Neural cell (in vitro differentiated cells): ENCODE data around the gene STARD10. TPM values are rescaled to one million over a fixed set of nuclear protein-coding genes. Genes with fewer than 3 reads are reported as not detected.

ENCODE experiments used
- H2AFZ ChIP-seq: fragments of 200-600, 300-800 bp; sonication (generic), shearing (Covaris generic); 2 replicates; pipeline ENCODE4 v1.6.0; 2014; ENCODE audit warnings: low read depth, mild to moderate bottlenecking, antibody characterized with exemption, low read length, moderate library complexity
- H3F3A ChIP-seq: fragments of 200-600 bp; shearing (Covaris generic); 2 replicates; pipeline ENCODE4 v1.6.1; 2016; ENCODE audit warnings: mild to moderate bottlenecking, moderate library complexity, mixed read lengths, antibody characterized with exemption, low read length; ENCODE audit not compliant: insufficient read depth, poor library complexity, severe bottlenecking
- H3K27ac ChIP-seq: fragments of 200-600, 300-800 bp; sonication (generic), shearing (Covaris generic); 2 replicates; pipeline ENCODE4 v1.5.1; 2014; ENCODE audit warnings: mild to moderate bottlenecking, low read length, moderate library complexity
- H3K27me3 ChIP-seq: fragments of 300-800, 200-600 bp; sonication (generic), shearing (Covaris generic); 2 replicates; pipeline ENCODE4 v1.6.0; 2014; ENCODE audit warnings: mild to moderate bottlenecking, low read depth, low read length, moderate library complexity; ENCODE audit not compliant: insufficient read depth
- H3K36me3 ChIP-seq: fragments of 300-800, 200-600 bp; sonication (generic), shearing (Covaris generic); 2 replicates; pipeline ENCODE4 v1.5.1; 2014; ENCODE audit warnings: mild to moderate bottlenecking, antibody characterized with exemption, low read length, moderate library complexity; ENCODE audit not compliant: insufficient read depth
- H3K4me2 ChIP-seq: fragments of 300-800, 200-600 bp; sonication (generic), shearing (Covaris generic); 2 replicates; pipeline ENCODE4 v1.6.0; 2014; ENCODE audit warnings: mild to moderate bottlenecking, low read length
- H3K4me3 ChIP-seq: fragments of 300-800, 200-600 bp; sonication (generic), shearing (Covaris generic); 2 replicates; pipeline ENCODE4 v1.5.1; 2014; ENCODE audit warnings: mild to moderate bottlenecking, low read length, moderate library complexity
- H3K79me2 ChIP-seq: fragments of 200-600 bp; shearing (Covaris generic); replicated peaks from 2 replicates; pipeline ENCODE4 v1.6.0; 2014; ENCODE audit warnings: mild to moderate bottlenecking, low read length, moderate library complexity; ENCODE audit not compliant: insufficient read depth
- H3K9ac ChIP-seq: fragments of 300-800, 200-600 bp; sonication (generic), shearing (Covaris generic); 2 replicates; pipeline ENCODE4 v1.6.1; 2016; ENCODE audit warnings: mild to moderate bottlenecking, low read length, mixed read lengths
- H3K9me2 ChIP-seq: fragments of 200-600 bp; shearing (Covaris generic); 2 replicates; pipeline ENCODE4 v1.6.1; 2016; ENCODE audit warnings: mild to moderate bottlenecking, low read length, mixed read lengths; ENCODE audit not compliant: insufficient read depth
- H3K9me3 ChIP-seq: fragments of 200-600, 300-800 bp; sonication (generic), shearing (Covaris generic); 2 replicates; pipeline ENCODE4 v1.6.1; 2016; ENCODE audit warnings: mild to moderate bottlenecking, mixed run types, low read length, moderate library complexity, mixed read lengths
- H4K20me1 ChIP-seq: fragments of 200-600 bp; shearing (Covaris generic); 2 replicates; pipeline ENCODE4 v1.6.1; 2016; ENCODE audit warnings: mild to moderate bottlenecking, mixed run types; ENCODE audit not compliant: insufficient read depth
- EP300 ChIP-seq: fragments of 450-650 bp; conservative IDR thresholded peaks from 2 replicates; pipeline ENCODE4 v1.6.1; 2014; ENCODE audit warnings: antibody characterized with exemption, mild to moderate bottlenecking, moderate library complexity; ENCODE audit not compliant: poor library complexity, severe bottlenecking
- EZH2 ChIP-seq: fragments of 200-600, 300-800 bp; shearing (Covaris generic), sonication (generic); IDR thresholded peaks from 2 replicates; pipeline ENCODE4 v1.6.1; 2014; ENCODE audit warnings: antibody characterized with exemption, low read length, borderline replicate concordance, mild to moderate bottlenecking; ENCODE audit not compliant: insufficient read depth, poor library complexity, severe bottlenecking
- MXI1 ChIP-seq: fragments of 450-650 bp; conservative IDR thresholded peaks from 2 replicates; pipeline ENCODE4 v1.6.1; 2014; ENCODE audit warnings: antibody characterized with exemption, mild to moderate bottlenecking; ENCODE audit not compliant: poor library complexity, severe bottlenecking
- POLR2AphosphoS5 ChIP-seq: IDR thresholded peaks from 2 replicates; pipeline ENCODE4 v1.6.1; 2012
- RAD21 ChIP-seq: fragments of 450-650 bp; conservative IDR thresholded peaks from 2 replicates; pipeline ENCODE4 v1.6.1; 2014; ENCODE audit warnings: antibody characterized with exemption, mild to moderate bottlenecking, moderate library complexity
- SMC3 ChIP-seq: fragments of 450-650 bp; conservative IDR thresholded peaks from 2 replicates; pipeline ENCODE4 v1.6.1; 2014; ENCODE audit warnings: antibody characterized with exemption, mild to moderate bottlenecking, moderate library complexity; ENCODE audit not compliant: poor library complexity
- TAF1 ChIP-seq: IDR thresholded peaks from 2 replicates; pipeline ENCODE4 v1.6.1; 2012; ENCODE audit warnings: low read depth
- polyA plus RNA-seq: library from polyadenylated mRNA; depleted of rRNA; stranded (reverse); fragments of >200 nt; gene quantifications from 2 replicates; pipeline ENCODE4 v1.2.3, GENCODE V29; 2014
- TF ChIP-seq, protein P1 (sequence below): fragments of 450-650 bp; IDR thresholded peaks from 2 replicates; pipeline ENCODE4 v1.5.1; 2014; ENCODE audit warnings: antibody characterized with exemption, mild to moderate bottlenecking, moderate library complexity; ENCODE audit not compliant: poor library complexity, severe bottlenecking
- TF ChIP-seq, protein P2 (sequence below): IDR thresholded peaks from 2 replicates; pipeline ENCODE4 v1.6.1; 2012; ENCODE audit warnings: borderline replicate concordance

The STARD10 gene
- polyA plus RNA-seq, 1 donor from 2014 or later = 29.0 TPM

DNA sequence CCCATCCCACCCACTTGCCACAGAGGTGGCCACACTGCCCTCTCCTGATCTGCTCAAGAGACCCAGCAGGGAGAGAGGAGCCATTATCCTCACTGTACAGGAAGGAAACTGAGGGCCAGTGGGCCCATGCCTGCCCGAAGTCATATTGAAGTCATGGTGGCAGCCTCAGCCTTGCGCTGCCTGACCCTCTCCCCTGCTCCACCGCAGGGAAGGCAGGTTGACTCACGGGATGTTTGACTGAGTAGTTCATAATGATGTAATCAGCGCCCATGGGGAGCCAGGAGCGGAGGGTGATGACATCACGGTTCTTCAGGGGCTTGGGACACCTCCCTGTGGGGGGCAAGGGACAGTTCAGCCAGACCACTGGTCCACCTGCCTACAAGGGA lies 35.5 kb downstream of the STARD10 start:
- Histone ChIP-seq H3F3A (no peaks in the 10 kb centered on the region), H3K27me3 (no peaks in the 10 kb centered on the region), H3K27ac (no peak overlapping the region), H3K4me2 (no peak overlapping the region), H3K9ac (no peak overlapping the region), H3K36me3 (no peaks in the 10 kb centered on the region), H2AFZ (no peak overlapping the region), H3K9me3 (no peaks in the 10 kb centered on the region), H3K79me2 (no peaks in the 10 kb centered on the region), H3K4me3 (no peak overlapping the region), H3K9me2 (no peaks in the 10 kb centered on the region), H4K20me1 (no peaks in the 10 kb centered on the region)
- TF ChIP-seq RAD21 = no peak
- TF ChIP-seq SMC3 = no peak
- TF ChIP-seq EP300 = no peak
- TF ChIP-seq, protein P1, sequence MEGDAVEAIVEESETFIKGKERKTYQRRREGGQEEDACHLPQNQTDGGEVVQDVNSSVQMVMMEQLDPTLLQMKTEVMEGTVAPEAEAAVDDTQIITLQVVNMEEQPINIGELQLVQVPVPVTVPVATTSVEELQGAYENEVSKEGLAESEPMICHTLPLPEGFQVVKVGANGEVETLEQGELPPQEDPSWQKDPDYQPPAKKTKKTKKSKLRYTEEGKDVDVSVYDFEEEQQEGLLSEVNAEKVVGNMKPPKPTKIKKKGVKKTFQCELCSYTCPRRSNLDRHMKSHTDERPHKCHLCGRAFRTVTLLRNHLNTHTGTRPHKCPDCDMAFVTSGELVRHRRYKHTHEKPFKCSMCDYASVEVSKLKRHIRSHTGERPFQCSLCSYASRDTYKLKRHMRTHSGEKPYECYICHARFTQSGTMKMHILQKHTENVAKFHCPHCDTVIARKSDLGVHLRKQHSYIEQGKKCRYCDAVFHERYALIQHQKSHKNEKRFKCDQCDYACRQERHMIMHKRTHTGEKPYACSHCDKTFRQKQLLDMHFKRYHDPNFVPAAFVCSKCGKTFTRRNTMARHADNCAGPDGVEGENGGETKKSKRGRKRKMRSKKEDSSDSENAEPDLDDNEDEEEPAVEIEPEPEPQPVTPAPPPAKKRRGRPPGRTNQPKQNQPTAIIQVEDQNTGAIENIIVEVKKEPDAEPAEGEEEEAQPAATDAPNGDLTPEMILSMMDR = no peak
- no peak for TF ChIP-seq EZH2
- no peak for TF ChIP-seq POLR2AphosphoS5
- TF ChIP-seq, protein P2, sequence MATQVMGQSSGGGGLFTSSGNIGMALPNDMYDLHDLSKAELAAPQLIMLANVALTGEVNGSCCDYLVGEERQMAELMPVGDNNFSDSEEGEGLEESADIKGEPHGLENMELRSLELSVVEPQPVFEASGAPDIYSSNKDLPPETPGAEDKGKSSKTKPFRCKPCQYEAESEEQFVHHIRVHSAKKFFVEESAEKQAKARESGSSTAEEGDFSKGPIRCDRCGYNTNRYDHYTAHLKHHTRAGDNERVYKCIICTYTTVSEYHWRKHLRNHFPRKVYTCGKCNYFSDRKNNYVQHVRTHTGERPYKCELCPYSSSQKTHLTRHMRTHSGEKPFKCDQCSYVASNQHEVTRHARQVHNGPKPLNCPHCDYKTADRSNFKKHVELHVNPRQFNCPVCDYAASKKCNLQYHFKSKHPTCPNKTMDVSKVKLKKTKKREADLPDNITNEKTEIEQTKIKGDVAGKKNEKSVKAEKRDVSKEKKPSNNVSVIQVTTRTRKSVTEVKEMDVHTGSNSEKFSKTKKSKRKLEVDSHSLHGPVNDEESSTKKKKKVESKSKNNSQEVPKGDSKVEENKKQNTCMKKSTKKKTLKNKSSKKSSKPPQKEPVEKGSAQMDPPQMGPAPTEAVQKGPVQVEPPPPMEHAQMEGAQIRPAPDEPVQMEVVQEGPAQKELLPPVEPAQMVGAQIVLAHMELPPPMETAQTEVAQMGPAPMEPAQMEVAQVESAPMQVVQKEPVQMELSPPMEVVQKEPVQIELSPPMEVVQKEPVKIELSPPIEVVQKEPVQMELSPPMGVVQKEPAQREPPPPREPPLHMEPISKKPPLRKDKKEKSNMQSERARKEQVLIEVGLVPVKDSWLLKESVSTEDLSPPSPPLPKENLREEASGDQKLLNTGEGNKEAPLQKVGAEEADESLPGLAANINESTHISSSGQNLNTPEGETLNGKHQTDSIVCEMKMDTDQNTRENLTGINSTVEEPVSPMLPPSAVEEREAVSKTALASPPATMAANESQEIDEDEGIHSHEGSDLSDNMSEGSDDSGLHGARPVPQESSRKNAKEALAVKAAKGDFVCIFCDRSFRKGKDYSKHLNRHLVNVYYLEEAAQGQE = no peak
- TF ChIP-seq MXI1 = no peak
- no peak for TF ChIP-seq TAF1

DNA sequence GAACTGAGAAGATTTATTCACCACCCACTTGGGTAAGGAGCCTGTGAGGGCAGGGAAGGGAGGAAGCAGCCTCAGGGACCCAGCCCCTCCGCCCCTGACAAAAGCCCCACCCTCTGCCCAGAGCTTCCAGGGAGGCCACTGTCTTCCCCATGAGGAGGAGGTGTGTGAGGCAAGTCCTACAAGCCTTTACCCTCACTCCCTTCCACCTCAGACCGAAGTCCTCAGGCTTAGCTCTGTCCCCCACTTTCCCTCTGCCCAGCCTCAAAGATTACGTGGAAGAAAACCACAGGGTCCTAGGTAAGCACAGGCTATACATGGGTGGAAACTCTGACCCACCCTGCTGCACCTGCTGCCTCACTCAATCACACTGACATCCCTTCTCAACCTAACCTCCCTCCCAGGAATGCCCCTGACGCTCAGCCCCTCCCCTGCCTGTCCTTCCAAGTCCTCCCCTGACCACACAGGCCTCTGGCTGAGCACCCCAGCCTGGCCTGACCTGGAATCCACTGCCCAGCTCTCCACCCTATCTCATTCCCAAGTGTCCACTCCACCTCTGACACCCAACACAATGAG lies 38.0 kb downstream of the STARD10 start:
- H4K20me1 ChIP-seq = no peaks in the 10 kb centered on the region
- H3K9ac ChIP-seq = no peak overlapping the region
- H3K9me3 ChIP-seq = no peaks in the 10 kb centered on the region
- no peaks in the 10 kb centered on the region for H3F3A ChIP-seq
- H3K36me3 ChIP-seq = no peaks in the 10 kb centered on the region
- H3K27ac ChIP-seq = no peak overlapping the region
- TF ChIP-seq EZH2 = no peak
- no peak for TF ChIP-seq TAF1
- H2AFZ ChIP-seq = no peak overlapping the region
- no peak overlapping the region for H3K4me3 ChIP-seq
- H3K4me2 ChIP-seq = no peak overlapping the region
- H3K79me2 ChIP-seq = no peaks in the 10 kb centered on the region
- H3K27me3 ChIP-seq = no peaks in the 10 kb centered on the region
- no peaks in the 10 kb centered on the region for H3K9me2 ChIP-seq

DNA sequence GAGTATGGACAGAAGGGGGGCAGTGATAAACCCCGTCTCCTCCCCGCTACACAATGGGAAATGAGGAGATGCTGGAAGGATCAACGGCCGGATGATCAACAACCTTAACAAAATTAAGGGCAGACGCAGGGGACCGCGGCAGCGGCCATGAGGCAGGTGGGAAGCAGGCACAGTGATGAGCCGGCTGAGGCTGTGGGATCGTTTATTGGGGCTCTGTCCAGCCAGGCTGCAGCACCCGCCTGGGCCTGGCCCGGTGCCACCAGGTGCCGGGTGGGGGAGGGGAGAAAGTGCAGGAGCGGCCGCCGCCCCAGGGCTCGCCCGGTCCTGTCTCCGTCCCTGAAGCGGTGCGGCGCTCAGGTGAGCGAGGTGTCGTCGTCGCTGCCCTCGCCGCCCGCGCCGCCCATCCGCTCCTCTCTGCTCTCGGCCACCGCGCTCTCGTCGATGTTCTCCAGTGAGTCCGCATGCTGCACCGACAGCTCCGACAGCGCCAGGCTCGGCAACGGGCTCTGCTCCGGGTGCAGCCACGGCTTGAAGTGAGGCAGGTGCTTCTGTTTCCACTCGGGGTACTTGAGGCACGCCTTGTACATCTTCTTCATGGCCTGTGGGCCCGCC lies 39.2 kb downstream of the STARD10 start:
- no peak for TF ChIP-seq EZH2
- TF ChIP-seq MXI1 = no peak
- TF ChIP-seq, protein P1 = no peak
- no peak for TF ChIP-seq POLR2AphosphoS5
- no peak for TF ChIP-seq RAD21
- TF ChIP-seq EP300 = no peak
- TF ChIP-seq SMC3 = no peak
- TF ChIP-seq TAF1 = no peak
- H3K27ac ChIP-seq = no peak overlapping the region
- H2AFZ ChIP-seq = no peak overlapping the region
- no peaks in the 10 kb centered on the region for H3K36me3 ChIP-seq
- no peaks in the 10 kb centered on the region for H3K79me2 ChIP-seq
- no peaks in the 10 kb centered on the region for H4K20me1 ChIP-seq
- no peaks in the 10 kb centered on the region for H3K9me3 ChIP-seq
- no peaks in the 10 kb centered on the region for H3F3A ChIP-seq
- H3K4me2 ChIP-seq = no peak overlapping the region
- H3K9me2 ChIP-seq = no peaks in the 10 kb centered on the region
- no peak overlapping the region for H3K4me3 ChIP-seq
- H3K9ac ChIP-seq = no peak overlapping the region
- no peaks in the 10 kb centered on the region for H3K27me3 ChIP-seq
